ENCODE measurements around the gene CES3.

The CES3 gene

GRCh38 chr16:67006930-67007658 is 46.0 kb downstream of the CES3 start:
- no peak for DNase-seq (ENCODE audit: low read depth in 3 of 3)

- no peak for DNase-seq (ENCODE audit: low read depth in 3 of 3)
These were observed 48.1 kb downstream of the CES3 start for GRCh38 chr16:67009158-67009557.

- DNase-seq (ENCODE audit: low read depth in 3 of 3) = no peak
These were observed 50.2 kb downstream of the CES3 start for GRCh38 chr16:67011274-67011673.

GRCh38 chr16:67013233-67013822 is 52.3 kb downstream of the CES3 start:
- DNase-seq (ENCODE audit: low read depth in 3 of 3) = no peak

- DNase-seq (ENCODE audit: low read depth in 3 of 3) = peak; percentile 73 to 88 (median 74)
These were observed 53.0 kb downstream of the CES3 start for GRCh38 chr16:67013823-67014633.

- no peak for DNase-seq (ENCODE audit: low read depth in 3 of 3)
These were observed 53.7 kb downstream of the CES3 start for GRCh38 chr16:67014634-67015312.

- no peak for DNase-seq (ENCODE audit: low read depth in 3 of 3)
These were observed 54.3 kb downstream of the CES3 start for GRCh38 chr16:67015313-67015731.

- no peak for DNase-seq (ENCODE audit: low read depth in 3 of 3)
These were observed 55.1 kb downstream of the CES3 start for GRCh38 chr16:67016143-67016542.

GRCh38 chr16:67016681-67017420 is 55.8 kb downstream of the CES3 start:
- DNase-seq (ENCODE audit: low read depth in 3 of 3) = no peak

GRCh38 chr16:67017421-67017750 is 56.3 kb downstream of the CES3 start:
- DNase-seq (ENCODE audit: low read depth in 3 of 3) = no peak

- peak; percentile 83 to 90 (median 89) for DNase-seq (ENCODE audit: low read depth in 3 of 3)
These were observed 56.9 kb downstream of the CES3 start for GRCh38 chr16:67017810-67018488.

- DNase-seq (ENCODE audit: low read depth in 3 of 3) = no peak
These were observed 58.1 kb downstream of the CES3 start for GRCh38 chr16:67019171-67019570.

GRCh38 chr16:67021321-67021720 is 60.3 kb downstream of the CES3 start:
- DNase-seq (ENCODE audit: low read depth in 3 of 3) = no peak

- DNase-seq (ENCODE audit: low read depth in 3 of 3) = no peak
These were observed 61.6 kb downstream of the CES3 start for GRCh38 chr16:67022531-67023214.

GRCh38 chr16:67023689-67024088 is 62.6 kb downstream of the CES3 start:
- DNase-seq (ENCODE audit: low read depth in 3 of 3) = no peak
